Measurements from ENCODE around the gene UBE2L3.
A peak's percentile ranks its signal among the peaks of the same experiment; 100 is the strongest.

UBE2L3 gene

DNA sequence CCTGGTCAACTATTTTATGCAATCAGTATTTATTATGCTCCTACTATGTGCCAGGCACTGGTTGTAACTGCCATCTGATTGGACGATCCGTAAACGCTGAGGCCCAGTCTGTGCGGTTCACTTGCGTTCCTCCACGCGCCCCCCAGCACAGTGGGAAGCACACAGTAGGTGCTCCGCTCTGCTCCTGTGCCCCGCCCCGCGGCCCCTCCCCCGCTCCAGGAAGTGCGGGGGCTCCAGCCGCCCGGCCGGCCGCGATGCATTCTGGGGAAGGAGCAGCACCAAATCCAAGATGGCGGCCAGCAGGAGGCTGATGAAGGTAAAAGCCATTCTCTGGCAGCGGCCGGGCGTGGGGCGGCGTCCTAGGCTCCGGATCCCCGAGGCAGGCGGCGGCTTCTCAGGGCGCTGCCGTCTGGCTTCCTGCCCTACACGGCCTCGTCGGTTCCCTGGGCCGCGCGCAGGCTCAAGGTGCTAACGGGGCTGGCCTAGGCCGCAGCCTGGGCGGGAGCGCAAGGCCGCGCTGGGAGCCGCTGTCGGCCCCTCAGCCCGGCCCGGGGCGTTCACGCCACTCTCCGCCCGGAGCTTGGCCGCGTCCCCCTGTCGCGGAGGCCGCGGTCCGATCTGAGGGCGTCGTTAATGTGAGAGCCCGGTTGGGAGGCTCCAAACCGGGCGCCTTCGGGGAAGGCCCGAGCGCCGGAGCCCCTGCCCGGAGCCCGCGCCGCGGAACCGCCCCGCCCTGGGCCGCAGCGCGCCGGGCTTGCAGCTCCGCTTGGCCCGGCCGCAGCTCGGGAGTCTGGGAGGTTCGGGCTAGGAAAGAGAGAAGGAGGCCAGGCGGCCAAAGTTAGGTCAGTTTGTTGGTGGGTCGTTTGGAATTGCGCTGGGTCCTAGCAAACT, at the start of gene UBE2L3 (continued):
- TF ChIP-seq, protein P1, sequence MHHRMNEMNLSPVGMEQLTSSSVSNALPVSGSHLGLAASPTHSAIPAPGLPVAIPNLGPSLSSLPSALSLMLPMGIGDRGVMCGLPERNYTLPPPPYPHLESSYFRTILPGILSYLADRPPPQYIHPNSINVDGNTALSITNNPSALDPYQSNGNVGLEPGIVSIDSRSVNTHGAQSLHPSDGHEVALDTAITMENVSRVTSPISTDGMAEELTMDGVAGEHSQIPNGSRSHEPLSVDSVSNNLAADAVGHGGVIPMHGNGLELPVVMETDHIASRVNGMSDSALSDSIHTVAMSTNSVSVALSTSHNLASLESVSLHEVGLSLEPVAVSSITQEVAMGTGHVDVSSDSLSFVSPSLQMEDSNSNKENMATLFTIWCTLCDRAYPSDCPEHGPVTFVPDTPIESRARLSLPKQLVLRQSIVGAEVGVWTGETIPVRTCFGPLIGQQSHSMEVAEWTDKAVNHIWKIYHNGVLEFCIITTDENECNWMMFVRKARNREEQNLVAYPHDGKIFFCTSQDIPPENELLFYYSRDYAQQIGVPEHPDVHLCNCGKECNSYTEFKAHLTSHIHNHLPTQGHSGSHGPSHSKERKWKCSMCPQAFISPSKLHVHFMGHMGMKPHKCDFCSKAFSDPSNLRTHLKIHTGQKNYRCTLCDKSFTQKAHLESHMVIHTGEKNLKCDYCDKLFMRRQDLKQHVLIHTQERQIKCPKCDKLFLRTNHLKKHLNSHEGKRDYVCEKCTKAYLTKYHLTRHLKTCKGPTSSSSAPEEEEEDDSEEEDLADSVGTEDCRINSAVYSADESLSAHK (tag by site-specific recombination; IDR thresholded peaks at IDR 0.05) = peak; percentile 17; the same call in 1 of the 2 replicates
- TF ChIP-seq WT1 (tag by site-specific recombination; IDR thresholded peaks at IDR 0.05) (peak; percentile 52), ZNF514 (tag by site-specific recombination; IDR thresholded peaks at IDR 0.05) (no peak), ZNF776 (tag by site-specific recombination; IDR thresholded peaks at IDR 0.05; ENCODE audit: borderline replicate concordance) (no peak), ZBTB20 (tag by site-specific recombination; IDR thresholded peaks at IDR 0.05) (peak; percentile 26; the same call in 1 of the 2 replicates), KLF1 (tag by site-specific recombination; IDR thresholded peaks at IDR 0.05) (peak; percentile 85), ZNF23 (tag by site-specific recombination; IDR thresholded peaks at IDR 0.05; ENCODE audit: borderline replicate concordance) (no peak), BCL6B (tag by site-specific recombination; IDR thresholded peaks at IDR 0.05) (no peak), ZNF423 (tag by site-specific recombination; IDR thresholded peaks at IDR 0.05) (no peak), ZNF561 (tag by site-specific recombination; IDR thresholded peaks at IDR 0.05; ENCODE audit: borderline replicate concordance) (peak; percentile 85), ZNF157 (tag by site-specific recombination; IDR thresholded peaks at IDR 0.05) (no peak), SETDB1 (IDR thresholded peaks at IDR 0.05; ENCODE audit: insufficient read length, low read length) (no peak), ZNF266 (tag by site-specific recombination; IDR thresholded peaks at IDR 0.05; ENCODE audit: low read depth) (no peak), ZBTB17 (tag by site-specific recombination; IDR thresholded peaks at IDR 0.05) (peak; percentile 70), SP3 (tag by site-specific recombination; IDR thresholded peaks at IDR 0.05) (peak; percentile 89), ZNF843 (tag by site-specific recombination; IDR thresholded peaks at IDR 0.05) (no peak), ZNF302 (tag by site-specific recombination; IDR thresholded peaks at IDR 0.05; ENCODE audit: low read depth) (no peak), ZNF354C (tag by site-specific recombination; IDR thresholded peaks at IDR 0.05; ENCODE audit: borderline replicate concordance, low read depth) (no peak), ZNF26 (tag by site-specific recombination; IDR thresholded peaks at IDR 0.05) (no peak)
- TF ChIP-seq, protein P2, sequence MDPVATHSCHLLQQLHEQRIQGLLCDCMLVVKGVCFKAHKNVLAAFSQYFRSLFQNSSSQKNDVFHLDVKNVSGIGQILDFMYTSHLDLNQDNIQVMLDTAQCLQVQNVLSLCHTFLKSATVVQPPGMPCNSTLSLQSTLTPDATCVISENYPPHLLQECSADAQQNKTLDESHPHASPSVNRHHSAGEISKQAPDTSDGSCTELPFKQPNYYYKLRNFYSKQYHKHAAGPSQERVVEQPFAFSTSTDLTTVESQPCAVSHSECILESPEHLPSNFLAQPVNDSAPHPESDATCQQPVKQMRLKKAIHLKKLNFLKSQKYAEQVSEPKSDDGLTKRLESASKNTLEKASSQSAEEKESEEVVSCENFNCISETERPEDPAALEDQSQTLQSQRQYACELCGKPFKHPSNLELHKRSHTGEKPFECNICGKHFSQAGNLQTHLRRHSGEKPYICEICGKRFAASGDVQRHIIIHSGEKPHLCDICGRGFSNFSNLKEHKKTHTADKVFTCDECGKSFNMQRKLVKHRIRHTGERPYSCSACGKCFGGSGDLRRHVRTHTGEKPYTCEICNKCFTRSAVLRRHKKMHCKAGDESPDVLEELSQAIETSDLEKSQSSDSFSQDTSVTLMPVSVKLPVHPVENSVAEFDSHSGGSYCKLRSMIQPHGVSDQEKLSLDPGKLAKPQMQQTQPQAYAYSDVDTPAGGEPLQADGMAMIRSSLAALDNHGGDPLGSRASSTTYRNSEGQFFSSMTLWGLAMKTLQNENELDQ (tag by site-specific recombination; IDR thresholded peaks at IDR 0.05; ENCODE audit: low read depth) = no peak
- TF ChIP-seq, protein P3, sequence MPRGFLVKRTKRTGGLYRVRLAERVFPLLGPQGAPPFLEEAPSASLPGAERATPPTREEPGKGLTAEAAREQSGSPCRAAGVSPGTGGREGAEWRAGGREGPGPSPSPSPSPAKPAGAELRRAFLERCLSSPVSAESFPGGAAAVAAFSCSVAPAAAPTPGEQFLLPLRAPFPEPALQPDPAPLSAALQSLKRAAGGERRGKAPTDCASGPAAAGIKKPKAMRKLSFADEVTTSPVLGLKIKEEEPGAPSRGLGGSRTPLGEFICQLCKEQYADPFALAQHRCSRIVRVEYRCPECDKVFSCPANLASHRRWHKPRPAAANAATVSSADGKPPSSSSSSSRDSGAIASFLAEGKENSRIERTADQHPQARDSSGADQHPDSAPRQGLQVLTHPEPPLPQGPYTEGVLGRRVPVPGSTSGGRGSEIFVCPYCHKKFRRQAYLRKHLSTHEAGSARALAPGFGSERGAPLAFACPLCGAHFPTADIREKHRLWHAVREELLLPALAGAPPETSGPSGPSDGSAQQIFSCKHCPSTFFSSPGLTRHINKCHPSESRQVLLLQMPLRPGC (tag by site-specific recombination; IDR thresholded peaks at IDR 0.05) = peak; percentile 71; the same call in 1 of the 2 replicates
- TF ChIP-seq, protein P4, sequence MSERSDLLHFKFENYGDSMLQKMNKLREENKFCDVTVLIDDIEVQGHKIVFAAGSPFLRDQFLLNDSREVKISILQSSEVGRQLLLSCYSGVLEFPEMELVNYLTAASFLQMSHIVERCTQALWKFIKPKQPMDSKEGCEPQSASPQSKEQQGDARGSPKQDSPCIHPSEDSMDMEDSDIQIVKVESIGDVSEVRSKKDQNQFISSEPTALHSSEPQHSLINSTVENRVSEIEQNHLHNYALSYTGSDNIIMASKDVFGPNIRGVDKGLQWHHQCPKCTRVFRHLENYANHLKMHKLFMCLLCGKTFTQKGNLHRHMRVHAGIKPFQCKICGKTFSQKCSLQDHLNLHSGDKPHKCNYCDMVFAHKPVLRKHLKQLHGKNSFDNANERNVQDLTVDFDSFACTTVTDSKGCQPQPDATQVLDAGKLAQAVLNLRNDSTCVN (tag by site-specific recombination; optimal IDR thresholded peaks at IDR 0.05) = peak; percentile 80
- TF ChIP-seq, protein P5, sequence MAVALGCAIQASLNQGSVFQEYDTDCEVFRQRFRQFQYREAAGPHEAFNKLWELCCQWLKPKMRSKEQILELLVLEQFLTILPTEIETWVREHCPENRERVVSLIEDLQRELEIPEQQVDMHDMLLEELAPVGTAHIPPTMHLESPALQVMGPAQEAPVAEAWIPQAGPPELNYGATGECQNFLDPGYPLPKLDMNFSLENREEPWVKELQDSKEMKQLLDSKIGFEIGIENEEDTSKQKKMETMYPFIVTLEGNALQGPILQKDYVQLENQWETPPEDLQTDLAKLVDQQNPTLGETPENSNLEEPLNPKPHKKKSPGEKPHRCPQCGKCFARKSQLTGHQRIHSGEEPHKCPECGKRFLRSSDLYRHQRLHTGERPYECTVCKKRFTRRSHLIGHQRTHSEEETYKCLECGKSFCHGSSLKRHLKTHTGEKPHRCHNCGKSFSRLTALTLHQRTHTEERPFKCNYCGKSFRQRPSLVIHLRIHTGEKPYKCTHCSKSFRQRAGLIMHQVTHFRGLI (tag by site-specific recombination; IDR thresholded peaks at IDR 0.05) = peak; percentile 40; the same call in 1 of the 2 replicates
- TF ChIP-seq, protein P6, sequence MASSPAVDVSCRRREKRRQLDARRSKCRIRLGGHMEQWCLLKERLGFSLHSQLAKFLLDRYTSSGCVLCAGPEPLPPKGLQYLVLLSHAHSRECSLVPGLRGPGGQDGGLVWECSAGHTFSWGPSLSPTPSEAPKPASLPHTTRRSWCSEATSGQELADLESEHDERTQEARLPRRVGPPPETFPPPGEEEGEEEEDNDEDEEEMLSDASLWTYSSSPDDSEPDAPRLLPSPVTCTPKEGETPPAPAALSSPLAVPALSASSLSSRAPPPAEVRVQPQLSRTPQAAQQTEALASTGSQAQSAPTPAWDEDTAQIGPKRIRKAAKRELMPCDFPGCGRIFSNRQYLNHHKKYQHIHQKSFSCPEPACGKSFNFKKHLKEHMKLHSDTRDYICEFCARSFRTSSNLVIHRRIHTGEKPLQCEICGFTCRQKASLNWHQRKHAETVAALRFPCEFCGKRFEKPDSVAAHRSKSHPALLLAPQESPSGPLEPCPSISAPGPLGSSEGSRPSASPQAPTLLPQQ (tag by site-specific recombination; IDR thresholded peaks at IDR 0.05) = peak; percentile 74

All from HEK293 (cell line).